Esophagus muscularis mucosa (tissue), 4 donors: Measurements from ENCODE around the gene SNAPC4. TPM values are rescaled to one million over a fixed set of nuclear protein-coding genes. Genes with fewer than 3 reads are reported as not detected.

ENCODE experiments used
- DNase-seq: peaks from one replicate; pipeline ENCODE4 v3.0.0-alpha.2; 2017; ENCODE audit errors: extremely low spot score
- H3K27ac ChIP-seq, 4 donors: fragments of 200-600 bp; sonication (generic); replicated peaks in 1 of 4; 1 replicate in 3 of 4; 2 replicates in 1 of 4; pipeline ENCODE4 v1.5.1; 2016 to 2019; ENCODE audit warnings: mild to moderate bottlenecking in 1 of 4
- H3K27me3 ChIP-seq, 4 donors: fragments of 200-600 bp; sonication (generic); one replicate each; pipeline versions ENCODE4 v1.5.1 to v1.6.0; 2016 to 2019
- H3K36me3 ChIP-seq, 4 donors: fragments of 200-600 bp; sonication (generic); one replicate each; pipeline ENCODE4 v1.5.1; 2016 to 2019
- H3K4me1 ChIP-seq, 4 donors: fragments of 200-600 bp; sonication (generic); one replicate each; pipeline ENCODE4 v1.5.1; 2016 to 2019
- H3K4me3 ChIP-seq, 4 donors: fragments of 200-600 bp; sonication (generic); 1 replicate in 2 of 4; 2 replicates in 2 of 4; pipeline ENCODE4 v1.5.1; 2016 to 2019; ENCODE audit warnings: mild to moderate bottlenecking in 4 of 4, moderate library complexity in 1 of 4
- H3K9me3 ChIP-seq, 4 donors: fragments of 200-600 bp; sonication (generic); 1 replicate in 3 of 4; 2 replicates in 1 of 4; pipeline ENCODE4 v1.5.1; 2016 to 2019
- CTCF ChIP-seq, 3 experiments: fragments of 200-600 bp in 2 of 3; fragments of 450-650 bp in 1 of 3; sonication (generic) in 2 of 3; IDR thresholded peaks; one replicate each; pipeline ENCODE4 v1.5.1; 2017 to 2019; ENCODE audit warnings: antibody characterized with exemption in 3 of 3, mild to moderate bottlenecking in 2 of 3, moderate library complexity in 1 of 3
- EP300 ChIP-seq: sonication (generic); formaldehyde crosslinking; IDR thresholded peaks from one replicate; pipeline ENCODE4 v1.6.1; 2017; ENCODE audit warnings: antibody characterized with exemption
- POLR2A ChIP-seq: fragments of 450-650 bp; IDR thresholded peaks from one replicate; pipeline ENCODE4 v1.6.1; 2017; ENCODE audit warnings: antibody characterized with exemption, moderate library complexity, mild to moderate bottlenecking, low read depth
- POLR2AphosphoS5 ChIP-seq, 2 donors: sonication (generic); formaldehyde crosslinking; IDR thresholded peaks; one replicate each; pipeline ENCODE4 v1.6.1; 2017; ENCODE audit warnings: antibody characterized with exemption in 2 of 2
- whole genome bisulfite sequencing: methylation state at CpG from one replicate; pipeline ENCODE4 v1.1.5; 2018; 5-methylcytosine and 5-hydroxymethylcytosine counted together
- intact Hi-C: fragments of 100-400 bp; cut with DNase I; formaldehyde crosslinking; loops from one replicate; pipeline ENCODE4 v1.15.1; 2023
- total RNA-seq, 4 donors: library from RNA; depleted of rRNA; stranded (reverse); fragments of >200 nt; gene quantifications; one replicate each; pipeline versions ENCODE4 v1.1.0 to v1.2.1, GENCODE V29; 2016

The SNAPC4 gene
- total RNA-seq, 4 donors from 2014 or later: 3.3 to 8.4 (median 4.9) TPM

- 100% methylated on average over 3 of the region's 18 CpGs for WGBS
These were observed 21.0 kb downstream of the SNAPC4 start for GRCh38 chr9:136379003-136379287.

GRCh38 chr9:136378170-136379002 is 21.6 kb downstream of the SNAPC4 start:
- Histone ChIP-seq H3K36me3 (peaks cover 10 to 68% (median 57%) of the 10 kb centered on the region in 4 donors), H3K9me3 (no peaks in the 10 kb centered on the region), H3K4me1 (no peaks in the 10 kb centered on the region), H3K27me3 (no peaks in the 10 kb centered on the region), H3K27ac (no peak overlapping the region), H3K4me3 (no peak overlapping the region)
- TF ChIP-seq EP300 (no peak), POLR2AphosphoS5 (IDR thresholded peaks at IDR 0.05) (no peak), POLR2A (no peak), CTCF (IDR thresholded peaks at IDR 0.05) (no peak)
- intact Hi-C loops: no loop called here
- DNase-seq: no peak
- 87% methylated on average over 7 of the region's 28 CpGs for WGBS

More at GRCh38 chr9:136379003-136379287, 21.0 kb downstream of the SNAPC4 start:
- Histone ChIP-seq H3K4me1 (no peaks in the 10 kb centered on the region), H3K4me3 (no peak overlapping the region), H3K27me3 (no peaks in the 10 kb centered on the region), H3K36me3 (peaks cover 10 to 74% (median 62%) of the 10 kb centered on the region in 4 donors), H3K9me3 (no peaks in the 10 kb centered on the region), H3K27ac (no peak overlapping the region)
- DNase-seq: no peak
- intact Hi-C loops: no loop called here
- no peak for TF ChIP-seq POLR2A
- TF ChIP-seq POLR2AphosphoS5 (IDR thresholded peaks at IDR 0.05): no peak
- TF ChIP-seq EP300: no peak
- no peak for TF ChIP-seq CTCF (IDR thresholded peaks at IDR 0.05)

- no peak overlapping the region for H3K27ac ChIP-seq
These were observed 22.4 kb downstream of the SNAPC4 start for GRCh38 chr9:136377341-136378169.

GRCh38 chr9:136376457-136376856 is 23.5 kb downstream of the SNAPC4 start:
- DNase-seq: no peak
- intact Hi-C loops: no loop called here

More at GRCh38 chr9:136377341-136378169, 22.4 kb downstream of the SNAPC4 start:
- H3K4me1 ChIP-seq: peaks cover 0 to 5% (median 3%) of the 10 kb centered on the region in 4 donors
- no peaks in the 10 kb centered on the region for H3K9me3 ChIP-seq
- H3K4me3 ChIP-seq: no peak overlapping the region
- DNase-seq: no peak
- no peak for TF ChIP-seq POLR2AphosphoS5 (IDR thresholded peaks at IDR 0.05)
- no peak for TF ChIP-seq EP300
- TF ChIP-seq CTCF (IDR thresholded peaks at IDR 0.05): no peak
- no peak for TF ChIP-seq POLR2A
- WGBS: 87% methylated on average over 5 of the region's 32 CpGs
- no peaks in the 10 kb centered on the region for H3K27me3 ChIP-seq
- H3K36me3 ChIP-seq: peaks cover 10 to 60% (median 48%) of the 10 kb centered on the region in 4 donors
- intact Hi-C loops: no loop called here

More at GRCh38 chr9:136376457-136376856, 23.5 kb downstream of the SNAPC4 start:
- no peaks in the 10 kb centered on the region for H3K27me3 ChIP-seq
- H3K4me3 ChIP-seq: no peak overlapping the region
- H3K9me3 ChIP-seq: no peaks in the 10 kb centered on the region
- WGBS: 63% methylated on average over 8 of the region's 8 CpGs
- TF ChIP-seq POLR2AphosphoS5 (IDR thresholded peaks at IDR 0.05) (no peak), CTCF (IDR thresholded peaks at IDR 0.05) (no peak), POLR2A (no peak), EP300 (no peak)
- no peak overlapping the region for H3K27ac ChIP-seq
- peaks cover 10 to 49% (median 37%) of the 10 kb centered on the region in 4 donors for H3K36me3 ChIP-seq
- peaks cover 0 to 10% (median 6%) of the 10 kb centered on the region in 4 donors for H3K4me1 ChIP-seq
